DOHH2 (cell line): ENCODE results near the gene CSPG5.

Experiments
- H3F3A ChIP-seq: fragments of 200-600 bp; sonication (generic), shearing (Covaris generic); 2 replicates; pipeline ENCODE4 v1.6.0; 2016; ENCODE audit warnings: antibody characterized with exemption, mild to moderate bottlenecking; ENCODE audit not compliant: control insufficient read depth, insufficient read depth
- H3K27ac ChIP-seq: fragments of 200-600 bp; sonication (generic); 2 replicates; pipeline ENCODE4 v1.5.1; 2014; ENCODE audit warnings: low read depth, mild to moderate bottlenecking, low read length, moderate library complexity
- H3K27me3 ChIP-seq: fragments of 200-600 bp; sonication (generic); 2 replicates; pipeline ENCODE4 v1.6.1; 2014; ENCODE audit warnings: mild to moderate bottlenecking, low read length, mixed read lengths; ENCODE audit not compliant: control insufficient read depth
- H3K36me3 ChIP-seq: fragments of 200-600 bp; sonication (generic); 2 replicates; pipeline ENCODE4 v1.6.1; 2014; ENCODE audit warnings: mild to moderate bottlenecking, low read length, moderate library complexity, mixed read lengths; ENCODE audit not compliant: control insufficient read depth
- H3K4me1 ChIP-seq: fragments of 200-600 bp; sonication (generic); 2 replicates; pipeline ENCODE4 v1.6.1; 2014; ENCODE audit warnings: mild to moderate bottlenecking, low read length, mixed read lengths; ENCODE audit not compliant: control insufficient read depth
- H3K4me2 ChIP-seq: fragments of 200-600 bp; sonication (generic); 2 replicates; pipeline ENCODE4 v1.6.0; 2014; ENCODE audit warnings: mild to moderate bottlenecking, low read length, moderate library complexity
- H3K4me3 ChIP-seq: fragments of 200-600 bp; sonication (generic); 2 replicates; pipeline ENCODE4 v1.5.1; 2014; ENCODE audit warnings: mild to moderate bottlenecking, low read length, mixed read lengths
- H3K79me2 ChIP-seq: fragments of 200-600 bp; sonication (generic); 2 replicates; pipeline ENCODE4 v1.6.1; 2014; ENCODE audit warnings: mild to moderate bottlenecking, low read length, mixed read lengths; ENCODE audit not compliant: control insufficient read depth
- H3K9me2 ChIP-seq: fragments of 200-600 bp; sonication (generic); replicated peaks from 2 replicates; pipeline ENCODE4 v1.6.1; 2014; ENCODE audit warnings: mild to moderate bottlenecking, low read length, mixed read lengths; ENCODE audit not compliant: control insufficient read depth
- H3K9me3 ChIP-seq: fragments of 200-600 bp; sonication (generic); 2 replicates; pipeline ENCODE4 v1.6.1; 2014; ENCODE audit warnings: antibody characterized with exemption, low read length, mixed read lengths; ENCODE audit not compliant: control insufficient read depth, insufficient read depth
- H4K20me1 ChIP-seq: fragments of 200-600 bp; sonication (generic); 2 replicates; pipeline ENCODE4 v1.6.0; 2014; ENCODE audit warnings: low read depth, mild to moderate bottlenecking, antibody characterized with exemption, low read length, moderate library complexity; ENCODE audit not compliant: control insufficient read depth, insufficient read depth
- CTCF ChIP-seq: fragments of 200-600 bp; sonication (generic); IDR thresholded peaks from one replicate; pipeline ENCODE4 v1.5.1; 2014; ENCODE audit warnings: antibody characterized with exemption, mild to moderate bottlenecking, low read depth, low read length; ENCODE audit not compliant: poor library complexity, severe bottlenecking
- EZH2phosphoT487 ChIP-seq: fragments of 200-600 bp; sonication (generic); IDR thresholded peaks from 2 replicates; pipeline ENCODE4 v1.6.1; 2017; ENCODE audit warnings: borderline replicate concordance, mild to moderate bottlenecking, antibody characterized with exemption, low read length, moderate library complexity, mixed read lengths

The CSPG5 gene

GRCh38 chr3:47533481-47533880 is 45.2 kb downstream of the CSPG5 start:
- Histone ChIP-seq H3F3A (no peaks in the 10 kb centered on the region), H3K36me3 (no peaks in the 10 kb centered on the region), H3K27ac (no peak overlapping the region), H3K4me2 (no peak overlapping the region), H3K4me1 (no peaks in the 10 kb centered on the region), H3K9me2 (no peaks in the 10 kb centered on the region), H3K79me2 (no peaks in the 10 kb centered on the region), H3K27me3 (no peaks in the 10 kb centered on the region; the same call in none of the 2 replicates), H3K4me3 (no peak overlapping the region), H4K20me1 (no peaks in the 10 kb centered on the region), H3K9me3 (no peaks in the 10 kb centered on the region)
- no peak for TF ChIP-seq CTCF
- TF ChIP-seq EZH2phosphoT487, result no peak

- H3K9me3 ChIP-seq, result no peaks in the 10 kb centered on the region
- H3K36me3 ChIP-seq, result no peaks in the 10 kb centered on the region
These were observed 50.5 kb downstream of the CSPG5 start for GRCh38 chr3:47527952-47528725.

GRCh38 chr3:47525617-47526016 is 53.0 kb downstream of the CSPG5 start:
- TF ChIP-seq EZH2phosphoT487 (no peak), CTCF (no peak)
- Histone ChIP-seq H3K4me1 (peaks cover 8% of the 10 kb centered on the region), H3K4me3 (no peak overlapping the region), H3K27ac (no peak overlapping the region), H3K27me3 (0 out of 2 replicates have a peak, but pooled peaks cover 3% of the 10 kb centered on the region), H3F3A (no peaks in the 10 kb centered on the region), H3K4me2 (no peak overlapping the region), H3K9me3 (no peaks in the 10 kb centered on the region), H3K36me3 (no peaks in the 10 kb centered on the region), H4K20me1 (no peaks in the 10 kb centered on the region), H3K79me2 (no peaks in the 10 kb centered on the region), H3K9me2 (no peaks in the 10 kb centered on the region)

More at GRCh38 chr3:47527952-47528725, 50.5 kb downstream of the CSPG5 start:
- H3K9me2 ChIP-seq, result no peaks in the 10 kb centered on the region
- no peaks in the 10 kb centered on the region; the same call in 1 of the 2 replicates for H3K27me3 ChIP-seq
- H3K4me2 ChIP-seq, result no peak overlapping the region
- H3K79me2 ChIP-seq, result no peaks in the 10 kb centered on the region
- no peak overlapping the region for H3K27ac ChIP-seq
- no peaks in the 10 kb centered on the region for H3F3A ChIP-seq
- no peaks in the 10 kb centered on the region for H4K20me1 ChIP-seq
- no peak for TF ChIP-seq EZH2phosphoT487
- no peak for TF ChIP-seq CTCF
- H3K4me1 ChIP-seq, result no peaks in the 10 kb centered on the region
- no peak overlapping the region for H3K4me3 ChIP-seq
